Measurements from ENCODE around the gene CBX2. TPM values are rescaled to one million over a fixed set of nuclear protein-coding genes. Genes with fewer than 3 reads are reported as not detected.

The CBX2 gene
- total RNA-seq, 4 donors from 2014 or later: 0.34 to 3.0 (median 0.68) TPM

GRCh38 chr17:79732804-79733691 is 44.9 kb upstream of the CBX2 start:
- TF ChIP-seq CTCF (IDR thresholded peaks at IDR 0.05; ENCODE audit: low read depth): no peak

GRCh38 chr17:79733692-79734070 is 44.3 kb upstream of the CBX2 start:
- no peak for TF ChIP-seq CTCF (IDR thresholded peaks at IDR 0.05; ENCODE audit: low read depth)

- no peak for TF ChIP-seq CTCF (IDR thresholded peaks at IDR 0.05; ENCODE audit: low read depth)
Observed at GRCh38 chr17:79735096-79735495, 42.9 kb upstream of the CBX2 start.

- TF ChIP-seq CTCF (IDR thresholded peaks at IDR 0.05; ENCODE audit: low read depth): no peak
Observed at GRCh38 chr17:79737046-79737921, 40.7 kb upstream of the CBX2 start.

GRCh38 chr17:79737922-79738578 is 39.9 kb upstream of the CBX2 start:
- TF ChIP-seq CTCF (IDR thresholded peaks at IDR 0.05; ENCODE audit: low read depth): no peak

- TF ChIP-seq CTCF (IDR thresholded peaks at IDR 0.05; ENCODE audit: low read depth): no peak
Observed at GRCh38 chr17:79738643-79739042, 39.3 kb upstream of the CBX2 start.

All from subcutaneous adipose tissue (tissue), 4 donors.